ENCODE measurements around the gene DCBLD1.

DNA sequence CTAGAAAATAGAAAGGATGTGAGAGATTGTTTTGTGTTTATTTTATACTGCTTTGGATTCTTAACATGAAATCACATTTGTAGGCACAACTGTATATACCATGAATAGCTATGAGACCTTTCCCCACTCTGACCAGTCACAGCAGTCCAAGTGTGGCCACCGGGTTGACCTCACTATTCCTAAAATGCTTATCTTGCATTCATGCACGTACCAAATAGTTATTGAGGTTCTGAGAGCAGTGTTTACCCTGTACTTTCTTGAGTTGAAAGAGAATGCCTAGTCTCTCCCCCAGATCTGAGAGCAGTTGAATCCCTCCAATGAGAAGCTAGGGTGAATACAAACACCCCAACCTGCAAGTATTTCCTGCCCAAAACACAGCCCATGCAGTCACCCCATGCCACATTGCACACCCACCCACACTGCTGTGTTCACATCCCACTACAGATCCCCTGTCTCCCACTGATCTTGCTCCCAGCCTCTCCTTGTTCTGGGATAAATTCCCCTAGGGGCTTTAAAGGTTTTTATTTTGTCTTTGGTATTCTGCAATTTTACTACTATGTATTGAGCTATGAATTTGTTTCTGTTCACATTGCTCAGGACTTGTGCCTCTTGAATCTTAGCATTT lies 68.3 kb downstream of the DCBLD1 start:
- TF ChIP-seq, protein P1, sequence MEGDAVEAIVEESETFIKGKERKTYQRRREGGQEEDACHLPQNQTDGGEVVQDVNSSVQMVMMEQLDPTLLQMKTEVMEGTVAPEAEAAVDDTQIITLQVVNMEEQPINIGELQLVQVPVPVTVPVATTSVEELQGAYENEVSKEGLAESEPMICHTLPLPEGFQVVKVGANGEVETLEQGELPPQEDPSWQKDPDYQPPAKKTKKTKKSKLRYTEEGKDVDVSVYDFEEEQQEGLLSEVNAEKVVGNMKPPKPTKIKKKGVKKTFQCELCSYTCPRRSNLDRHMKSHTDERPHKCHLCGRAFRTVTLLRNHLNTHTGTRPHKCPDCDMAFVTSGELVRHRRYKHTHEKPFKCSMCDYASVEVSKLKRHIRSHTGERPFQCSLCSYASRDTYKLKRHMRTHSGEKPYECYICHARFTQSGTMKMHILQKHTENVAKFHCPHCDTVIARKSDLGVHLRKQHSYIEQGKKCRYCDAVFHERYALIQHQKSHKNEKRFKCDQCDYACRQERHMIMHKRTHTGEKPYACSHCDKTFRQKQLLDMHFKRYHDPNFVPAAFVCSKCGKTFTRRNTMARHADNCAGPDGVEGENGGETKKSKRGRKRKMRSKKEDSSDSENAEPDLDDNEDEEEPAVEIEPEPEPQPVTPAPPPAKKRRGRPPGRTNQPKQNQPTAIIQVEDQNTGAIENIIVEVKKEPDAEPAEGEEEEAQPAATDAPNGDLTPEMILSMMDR (IDR thresholded peaks at IDR 0.05) = no peak
- TF ChIP-seq EP300 (IDR thresholded peaks at IDR 0.05; ENCODE audit: low read depth) (no peak), POLR2AphosphoS5 (IDR thresholded peaks at IDR 0.05) (no peak)
